GM18498 (cell line): Measurements from ENCODE around the gene SPOCK1.

ENCODE experiments used
- ATAC-seq: cut with Tn5 transposase; IDR thresholded peaks from one replicate; pipeline ENCODE4 v1.9.1; 2021; ENCODE audit warnings: mild to moderate bottlenecking, moderate library complexity; ENCODE audit not compliant: unreplicated experiment

SPOCK1 gene

DNA sequence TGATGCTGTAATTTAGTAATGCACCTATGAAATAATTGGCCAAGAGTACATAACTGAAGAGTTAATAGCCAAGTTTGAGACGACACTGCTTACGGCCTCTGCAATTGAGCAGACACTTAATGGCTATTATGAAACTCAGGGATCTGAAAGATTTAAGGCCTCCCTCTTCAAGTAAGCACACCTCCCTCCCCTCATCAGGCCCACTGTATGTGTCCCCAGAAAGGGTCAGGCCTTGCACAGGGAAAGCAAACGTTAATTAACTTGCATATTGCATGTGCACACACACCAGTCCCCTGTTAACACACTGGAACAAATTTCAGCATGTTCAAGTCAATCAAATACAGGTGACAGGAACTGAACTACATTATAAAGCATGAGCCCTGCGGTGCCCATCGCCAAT, 163.6 kb downstream of the SPOCK1 start:
- no peak for ATAC-seq

DNA sequence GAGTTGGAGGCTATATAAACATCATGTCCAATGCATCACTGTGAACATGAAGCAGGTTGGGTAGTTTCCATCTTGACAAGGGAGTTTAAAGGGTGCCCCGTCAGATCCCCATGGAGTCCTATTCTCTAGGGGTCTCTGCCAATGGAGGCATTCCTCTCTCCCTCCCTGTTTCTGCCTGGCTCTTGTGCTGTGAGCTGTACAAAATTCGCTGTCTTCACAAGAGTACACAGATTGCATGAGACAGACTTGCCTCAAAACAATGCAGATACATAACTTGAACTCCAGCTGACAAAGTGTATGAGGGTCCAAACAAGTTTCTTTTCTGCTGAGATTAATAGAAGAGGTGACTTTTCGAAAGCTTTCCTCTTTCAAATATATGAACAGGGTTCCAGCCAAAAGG, 165.2 kb downstream of the SPOCK1 start:
- no peak for ATAC-seq

DNA sequence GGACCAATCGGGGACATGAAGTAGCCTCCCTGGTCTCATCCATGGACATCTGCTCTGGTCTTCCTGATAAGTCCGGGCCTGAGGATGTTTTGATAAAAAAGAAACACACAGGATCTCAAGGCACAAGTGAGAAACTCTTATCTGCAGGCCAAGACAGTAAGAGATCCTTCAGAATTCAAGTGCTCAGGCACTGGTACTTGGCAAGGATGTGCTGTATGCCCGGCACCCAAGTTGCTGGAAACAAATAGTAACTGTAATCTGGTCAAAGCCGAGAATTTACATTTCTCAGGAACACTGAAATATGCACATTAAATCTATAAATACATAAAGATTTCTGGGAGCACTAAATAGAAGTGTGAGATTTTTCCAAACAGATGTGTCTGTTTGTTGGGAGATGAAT, 165.7 kb downstream of the SPOCK1 start:
- ATAC-seq, result no peak

DNA sequence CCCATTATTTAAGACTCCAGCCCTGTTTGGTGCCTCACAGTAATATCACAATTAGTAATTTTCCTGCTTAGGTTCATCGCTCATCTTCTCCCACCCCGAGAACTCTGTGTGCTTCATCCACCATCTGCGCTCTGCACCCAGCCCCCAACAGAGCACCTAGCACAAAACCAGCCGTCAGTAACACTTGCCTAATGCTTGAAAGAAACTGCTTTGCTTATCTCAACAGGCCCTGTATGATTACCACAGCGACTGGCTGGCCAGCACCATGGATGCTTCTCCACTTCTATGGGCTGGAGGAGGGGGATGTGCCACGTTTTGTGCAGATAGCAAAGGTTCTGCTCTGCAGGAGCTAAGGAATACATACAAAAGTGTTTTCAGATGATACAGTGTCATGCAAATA, 166.8 kb downstream of the SPOCK1 start:
- no peak for ATAC-seq

DNA sequence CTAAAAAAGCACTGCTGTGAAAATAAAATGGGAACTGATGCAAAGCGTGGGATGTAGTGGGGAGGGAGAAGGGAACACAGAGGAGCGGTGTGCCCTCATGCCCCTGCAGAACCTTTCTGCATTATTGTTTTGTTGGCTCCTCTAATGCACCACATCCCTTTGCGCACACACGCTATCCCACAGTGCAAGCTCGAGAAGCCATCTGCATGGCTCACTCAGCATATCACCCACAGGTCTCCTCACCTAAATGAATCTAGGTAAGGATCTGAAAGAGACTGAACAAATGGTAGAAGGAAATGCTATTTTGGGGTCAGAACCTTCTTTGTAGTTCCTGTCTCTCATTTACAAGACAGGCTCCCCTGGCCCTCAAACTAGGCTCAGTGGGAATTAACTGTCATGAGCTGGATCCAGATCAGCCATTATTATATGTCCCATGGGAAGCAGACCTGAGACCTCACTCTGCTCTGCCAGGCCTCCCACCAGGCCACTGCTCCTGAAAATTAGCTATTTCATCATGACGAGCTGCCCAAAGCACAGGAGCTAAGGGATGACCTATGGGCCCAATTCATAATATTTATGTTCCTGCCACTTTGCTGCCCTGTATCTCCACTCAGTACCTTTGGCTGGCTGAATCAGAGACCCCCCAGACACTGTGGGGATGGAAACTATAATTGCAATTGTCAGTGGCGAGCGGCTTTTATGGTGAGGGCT, 169.4 kb downstream of the SPOCK1 start:
- ATAC-seq, result no peak

GRCh38 chr5:137328991-137329390, 170.1 kb downstream of the SPOCK1 start:
- no peak for ATAC-seq

GRCh38 chr5:137328463-137328862, 170.7 kb downstream of the SPOCK1 start:
- ATAC-seq, result no peak

DNA sequence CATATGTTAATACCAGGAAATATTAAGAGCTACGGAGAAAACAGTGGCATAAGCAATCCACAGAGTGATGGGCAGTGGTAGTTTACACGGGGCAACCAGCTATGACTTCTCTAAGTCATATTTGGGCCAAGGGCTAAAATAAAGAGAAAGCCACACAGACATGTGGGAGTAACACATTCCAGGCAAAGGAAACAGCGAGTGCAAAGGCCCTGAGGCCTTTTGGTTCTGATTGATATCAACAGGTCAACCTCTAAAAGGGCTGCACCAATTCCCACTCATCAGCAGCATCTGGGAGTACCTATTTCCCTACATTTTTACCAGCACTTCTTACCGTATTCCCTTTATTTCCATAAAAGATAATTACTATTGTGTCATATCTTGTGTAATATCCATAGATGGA, 173.4 kb downstream of the SPOCK1 start:
- ATAC-seq, result no peak

GRCh38 chr5:137320056-137321045, 178.8 kb downstream of the SPOCK1 start:
- ATAC-seq, result no peak

DNA sequence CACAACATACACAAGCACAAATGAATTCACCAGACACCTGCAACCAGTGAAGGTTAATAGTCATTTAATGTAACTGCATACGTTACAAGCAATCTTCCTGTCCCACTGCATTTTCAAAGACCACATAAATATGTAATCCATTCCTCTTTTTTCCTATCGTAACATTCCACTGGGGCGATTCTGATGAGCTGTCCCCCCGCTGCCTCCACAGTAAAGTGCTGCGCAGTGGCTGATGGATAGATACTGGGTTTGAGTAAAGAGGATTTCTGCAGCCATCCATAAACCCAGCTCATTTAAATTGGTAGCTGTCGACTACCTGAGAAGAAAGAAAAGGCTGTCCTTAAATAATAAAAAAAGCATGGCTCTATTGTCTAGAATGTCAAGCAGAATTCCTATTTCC, 181.1 kb downstream of the SPOCK1 start:
- no peak for ATAC-seq

DNA sequence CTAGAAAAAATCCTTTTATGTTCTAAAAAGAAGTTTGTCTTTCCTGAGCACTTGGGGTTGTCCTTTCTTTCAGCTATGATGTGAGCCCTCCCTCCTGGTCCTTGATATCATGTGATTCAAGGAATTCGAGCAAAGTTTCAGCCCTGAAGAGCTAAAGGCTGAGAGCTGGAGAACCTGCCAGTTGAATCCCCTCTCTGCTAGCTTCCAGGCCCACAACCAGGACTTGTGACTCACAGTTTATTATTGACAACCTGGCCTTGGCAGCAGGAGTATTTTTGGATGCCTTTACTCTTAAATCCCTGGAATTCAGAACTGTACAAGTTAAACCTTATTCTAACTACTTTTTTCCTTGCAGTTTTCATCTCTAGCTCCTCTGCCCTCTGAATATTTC, 182.8 kb downstream of the SPOCK1 start:
- ATAC-seq, result no peak

GRCh38 chr5:137315534-137316345, 183.4 kb downstream of the SPOCK1 start:
- no peak for ATAC-seq

- no peak for ATAC-seq
Observed at GRCh38 chr5:137315109-137315508, 184.0 kb downstream of the SPOCK1 start.

- no peak for ATAC-seq
Observed at GRCh38 chr5:137313526-137314175, 185.5 kb downstream of the SPOCK1 start.

DNA sequence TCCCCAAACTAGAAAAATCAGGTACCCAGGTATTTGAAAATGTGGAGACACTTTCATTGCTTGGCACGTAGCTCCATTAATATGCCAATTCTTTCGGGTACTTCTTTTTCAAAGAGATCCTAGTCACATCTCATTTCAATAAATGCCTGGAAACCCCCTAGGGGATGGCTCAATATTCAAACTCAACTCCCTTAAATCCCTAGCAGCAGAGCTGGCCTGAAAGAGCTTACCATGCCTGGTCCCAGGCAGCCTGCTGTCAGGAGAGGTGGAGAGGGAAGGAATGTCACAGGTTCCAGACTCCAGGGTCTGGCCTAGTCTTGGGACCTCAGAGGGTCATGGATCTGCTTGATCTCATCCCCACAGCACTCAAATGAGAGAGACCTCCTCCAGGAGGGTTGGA, 187.1 kb downstream of the SPOCK1 start:
- no peak for ATAC-seq

DNA sequence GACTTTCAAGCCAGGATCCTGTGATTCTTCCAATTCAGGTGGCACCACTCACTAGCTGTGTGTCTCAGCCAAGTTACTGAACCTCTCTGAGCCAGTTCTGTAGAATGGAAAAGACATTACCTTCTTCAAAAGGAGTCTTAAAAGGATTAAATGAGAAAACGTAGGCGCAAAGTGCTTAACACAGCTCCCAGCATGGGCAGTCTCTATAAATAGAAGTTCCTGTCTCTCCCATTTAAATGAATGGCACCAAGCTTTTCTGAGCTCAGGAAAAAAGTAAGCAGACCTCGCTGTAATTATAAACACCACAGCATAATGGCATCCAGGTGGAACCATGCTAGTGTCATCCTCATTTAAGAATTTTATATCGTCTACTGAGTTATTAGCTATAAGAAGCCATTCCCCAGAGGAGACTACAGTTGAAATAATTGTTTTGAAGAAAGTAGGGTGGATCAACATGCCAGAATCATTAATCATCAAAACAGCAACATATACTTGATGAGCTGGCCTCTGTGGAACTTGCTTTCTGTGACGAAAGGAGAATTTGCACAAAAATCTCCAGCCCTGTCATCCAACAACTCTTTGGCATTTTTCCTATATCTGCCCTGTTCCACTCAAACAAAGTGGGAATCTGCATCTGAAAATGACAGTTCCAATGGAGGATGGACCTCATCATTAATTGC, 188.9 kb downstream of the SPOCK1 start:
- no peak for ATAC-seq

DNA sequence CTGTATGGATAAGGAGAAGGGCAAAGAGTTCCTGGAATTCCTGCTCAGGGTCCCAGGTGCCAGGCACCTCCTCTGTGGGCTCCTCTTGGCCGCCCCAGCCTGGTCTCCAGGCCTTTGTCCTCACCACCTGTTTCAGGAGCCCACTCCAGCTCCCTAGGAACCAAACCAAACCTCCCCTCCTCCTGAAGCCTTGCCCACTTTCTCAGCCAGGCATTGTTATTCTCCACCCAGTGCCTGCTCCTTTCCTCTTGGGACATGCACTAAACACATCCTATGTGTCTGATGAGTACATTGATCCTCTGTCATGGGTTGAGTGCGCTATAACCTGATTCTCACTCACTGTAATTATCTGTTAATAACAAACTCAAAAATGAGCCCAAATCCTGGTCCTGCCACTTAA, 189.8 kb downstream of the SPOCK1 start:
- no peak for ATAC-seq

- ATAC-seq, result no peak
Observed at GRCh38 chr5:137308311-137308710, 190.8 kb downstream of the SPOCK1 start.

GRCh38 chr5:137306903-137307302, 192.2 kb downstream of the SPOCK1 start:
- no peak for ATAC-seq

DNA sequence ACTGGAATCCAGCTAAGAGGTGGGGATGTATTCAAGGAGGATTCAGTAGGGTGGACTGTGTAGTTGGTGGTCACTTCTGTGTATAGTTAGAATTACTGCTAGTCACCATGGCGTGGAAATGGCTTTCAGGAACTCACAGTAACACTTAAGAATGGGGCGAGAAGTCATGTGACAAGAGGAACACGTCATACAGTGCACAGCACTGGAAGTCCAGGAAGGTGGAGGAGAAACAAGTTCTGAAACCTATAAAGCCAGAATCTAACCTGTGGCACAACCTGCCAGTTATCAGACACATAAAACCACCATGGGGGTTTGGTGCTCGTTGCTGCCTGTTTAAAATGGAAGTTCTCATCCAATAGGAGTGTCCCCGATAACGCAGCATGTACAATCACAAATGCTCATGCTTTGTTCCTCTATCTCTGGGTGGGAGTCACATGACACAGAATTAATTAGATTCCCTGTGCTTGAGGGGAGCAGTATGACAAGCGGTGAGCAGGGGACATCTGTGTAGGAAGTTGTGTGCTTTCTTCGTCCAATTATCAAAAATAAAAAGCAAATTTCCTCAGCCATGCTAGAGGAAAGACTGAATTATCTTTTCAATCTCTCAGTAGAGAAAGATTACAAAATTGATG, 193.0 kb downstream of the SPOCK1 start:
- no peak for ATAC-seq
